ENCODE results near the gene VWF. TPM values are rescaled to one million over a fixed set of nuclear protein-coding genes. Genes with fewer than 3 reads are reported as not detected.

The VWF gene
- total and polyA plus RNA-seq, 2 donors (not counting 3 experiments of a cell fraction or from before 2014, with no cell fraction given): 1,041 to 2,328 TPM

- CTCF ChIA-PET: interaction anchor here (0.9 to 1.4 kb wide), 3 partner anchors 100 to 218 kb away, joined by 3 to 5 read pairs (median 3); no protein-coding TSS in a partner anchor
- Histone ChIP-seq H2AFZ (ENCODE audit: low read depth, low read length) (no peak overlapping the region), H3K4me2 (ENCODE audit: insufficient read depth, low read length) (no peak overlapping the region), H3K36me3 (ENCODE audit: control insufficient read depth in 2 of 2, extremely low read depth in 1 of 2, insufficient read depth in 2 of 2, low read length in 2 of 2) (peaks cover 64 to 77% of the 10 kb centered on the region in 2 experiments), H3K27me3 (ENCODE audit: control insufficient read depth in 2 of 2, insufficient read depth in 2 of 2, low read length in 2 of 2) (no peaks in the 10 kb centered on the region), H3K9ac (replicated peaks; ENCODE audit: extremely low read depth, insufficient read depth, low read length) (peak overlapping the region; percentile 20), H3K79me2 (ENCODE audit: control insufficient read depth, insufficient read depth, low read length) (peaks cover 23% of the 10 kb centered on the region), H3K9me3 (replicated peaks; ENCODE audit: control insufficient read depth, insufficient read depth, low read length) (no peaks in the 10 kb centered on the region), H3K9me1 (replicated peaks; ENCODE audit: control insufficient read depth, extremely low read depth, insufficient read depth, low read length) (no peaks in the 10 kb centered on the region), H3K4me1 (ENCODE audit: control insufficient read depth, extremely low read depth, insufficient read depth, low read length) (peaks cover 43% of the 10 kb centered on the region), H3K4me3 (replicated peaks in 1 of 3; ENCODE audit: insufficient read depth in 1 of 3, low read depth in 1 of 3, low read length in 3 of 3) (no peak overlapping the region), H3K27ac (ENCODE audit: insufficient read depth, low read depth, low read length) (peak overlapping the region; percentile 75), H4K20me1 (replicated peaks; ENCODE audit: control insufficient read depth, extremely low read depth, insufficient read depth, low read length) (no peaks in the 10 kb centered on the region)
- TF ChIP-seq JUN (IDR thresholded peaks at IDR 0.05; ENCODE audit: borderline replicate concordance, insufficient read depth, insufficient read length, low read depth) (no peak), MAX (IDR thresholded peaks at IDR 0.05; ENCODE audit: insufficient read depth, insufficient read length) (no peak), FOS (IDR thresholded peaks at IDR 0.05; ENCODE audit: borderline replicate concordance, insufficient read depth, low read length) (no peak), POLR2AphosphoS5 (IDR thresholded peaks at IDR 0.05; ENCODE audit: insufficient read depth, low read depth, low read length) (no peak), MYC (IDR thresholded peaks at IDR 0.05; ENCODE audit: low read depth, low read length) (no peak), GATA2 (IDR thresholded peaks at IDR 0.05; ENCODE audit: insufficient read depth, insufficient read length, low read depth, low read length) (no peak), POLR2A (IDR thresholded peaks at IDR 0.05; ENCODE audit: low read depth, low read length) (no peak), EZH2 (IDR thresholded peaks at IDR 0.05; ENCODE audit: borderline replicate concordance, low read depth, low read length, severe bottlenecking) (no peak)
- TF ChIP-seq, protein P1, sequence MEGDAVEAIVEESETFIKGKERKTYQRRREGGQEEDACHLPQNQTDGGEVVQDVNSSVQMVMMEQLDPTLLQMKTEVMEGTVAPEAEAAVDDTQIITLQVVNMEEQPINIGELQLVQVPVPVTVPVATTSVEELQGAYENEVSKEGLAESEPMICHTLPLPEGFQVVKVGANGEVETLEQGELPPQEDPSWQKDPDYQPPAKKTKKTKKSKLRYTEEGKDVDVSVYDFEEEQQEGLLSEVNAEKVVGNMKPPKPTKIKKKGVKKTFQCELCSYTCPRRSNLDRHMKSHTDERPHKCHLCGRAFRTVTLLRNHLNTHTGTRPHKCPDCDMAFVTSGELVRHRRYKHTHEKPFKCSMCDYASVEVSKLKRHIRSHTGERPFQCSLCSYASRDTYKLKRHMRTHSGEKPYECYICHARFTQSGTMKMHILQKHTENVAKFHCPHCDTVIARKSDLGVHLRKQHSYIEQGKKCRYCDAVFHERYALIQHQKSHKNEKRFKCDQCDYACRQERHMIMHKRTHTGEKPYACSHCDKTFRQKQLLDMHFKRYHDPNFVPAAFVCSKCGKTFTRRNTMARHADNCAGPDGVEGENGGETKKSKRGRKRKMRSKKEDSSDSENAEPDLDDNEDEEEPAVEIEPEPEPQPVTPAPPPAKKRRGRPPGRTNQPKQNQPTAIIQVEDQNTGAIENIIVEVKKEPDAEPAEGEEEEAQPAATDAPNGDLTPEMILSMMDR (IDR thresholded peaks at IDR 0.05; ENCODE audit: extremely low read depth in 1 of 2, insufficient read depth in 1 of 2, low read depth in 1 of 2, low read length in 2 of 2): no peak
- FAIRE-seq (no peak), DNase-seq (ENCODE audit: low read depth, low spot score) (no peak)
- POLR2A ChIA-PET: interaction anchor here (1.6 kb wide), 2 partner anchors 27 to 50 kb away, joined by 6 read pairs; no protein-coding TSS in a partner anchor
- no TSS peak for BruUV-seq (replicated peaks)
- dilution Hi-C loops (cut with MboI; ENCODE audit: extremely low pct_ligation_motif_present, low sequenced_read_pairs): no loop called here
- intact Hi-C loops (cut with micrococcal nuclease): loop anchor here (1.0 to 2.0 kb wide), 4 partner anchors 26 to 212 kb away; no protein-coding TSS in a partner anchor
These were observed 57.8 kb downstream of the VWF start for GRCh38 chr12:6066651-6067050.

Data from endothelial cell of umbilical vein (primary cell).